B cell (primary cell): ENCODE measurements around the gene LIPJ. TPM values are rescaled to one million over a fixed set of nuclear protein-coding genes. Genes with fewer than 3 reads are reported as not detected.

Experiments
- ATAC-seq: fragments of 200-7000 bp; cut with Tn5 transposase; one replicate; pipeline ENCODE4 v1.10.0; 2021; ENCODE audit warnings: low read depth, mild to moderate bottlenecking, moderate number of reproducible peaks, moderate library complexity
- CTCF ChIA-PET: fragments of 350-600 bp; sonication (Branson Sonifier 250); formaldehyde crosslinking; loops from one replicate; lab custom pipeline; 2021; ENCODE audit warnings: antibody characterized with exemption, inconsistent platforms; lab: Charles Lee
- POLR2A ChIA-PET: fragments of 350-600 bp; sonication (Branson Sonifier 250); formaldehyde crosslinking; loops from one replicate; lab custom pipeline; 2021; ENCODE audit warnings: antibody characterized with exemption; lab: Charles Lee
- DNase-seq: peaks from one replicate; pipeline ENCODE4 v3.0.0; 2013
- H2AFZ ChIP-seq: 2 replicates; pipeline ENCODE4 v1.6.1; 2012; ENCODE audit warnings: mild to moderate bottlenecking, low read depth, low read length; ENCODE audit not compliant: insufficient read depth, poor library complexity, severe bottlenecking
- H3K27ac ChIP-seq, 2 donors: 1 replicate in 1 of 2; 2 replicates in 1 of 2; pipeline ENCODE4 v1.5.1; 2012 to 2013; ENCODE audit warnings: low read length in 2 of 2, mild to moderate bottlenecking in 2 of 2, moderate library complexity in 1 of 2
- H3K27me3 ChIP-seq, 4 experiments: fragments of 200-600 bp in 1 of 4; sonication (generic) in 1 of 4; replicated peaks in 1 of 4; 1 replicate in 2 of 4; 2 replicates in 2 of 4; pipeline versions ENCODE4 v1.6.1 to v1.7.0; 2013 to 2016; ENCODE audit warnings: low read length in 3 of 4, mild to moderate bottlenecking in 2 of 4, mixed read lengths in 1 of 4, moderate library complexity in 1 of 4; ENCODE audit not compliant: insufficient read depth in 4 of 4, control insufficient read depth in 3 of 4; ENCODE audit errors: control extremely low read depth in 1 of 4
- H3K36me3 ChIP-seq, 2 experiments: replicated peaks in 1 of 2; 1 replicate in 1 of 2; 2 replicates in 1 of 2; pipeline versions ENCODE4 v1.6.1 to v1.7.1; 2013; ENCODE audit warnings: low read length in 1 of 2; ENCODE audit not compliant: insufficient read depth in 2 of 2, control insufficient read depth in 1 of 2; ENCODE audit errors: control extremely low read depth in 1 of 2, extremely low read depth in 1 of 2
- H3K4me1 ChIP-seq, 2 donors: fragments of 200-600 bp in 1 of 2; sonication (generic) in 1 of 2; 1 replicate in 1 of 2; 2 replicates in 1 of 2; pipeline versions ENCODE4 v1.5.1 to v1.6.1; 2013 to 2017; ENCODE audit warnings: low read length in 2 of 2; ENCODE audit not compliant: control insufficient read depth in 2 of 2, insufficient read depth in 2 of 2
- H3K4me2 ChIP-seq: replicated peaks from 2 replicates; pipeline ENCODE3; 2012; ENCODE audit warnings: mild to moderate bottlenecking, low read depth, low read length; ENCODE audit not compliant: poor library complexity, severe bottlenecking
- H3K4me3 ChIP-seq, 5 experiments: fragments of 200-600 bp in 1 of 5; sonication (generic) in 1 of 5; 1 replicate in 3 of 5; 2 replicates in 2 of 5; pipeline versions ENCODE4 v1.5.1 to v1.7.0; 2011 to 2016; ENCODE audit warnings: low read length in 4 of 5, mild to moderate bottlenecking in 4 of 5, low read depth in 2 of 5, control low read depth in 1 of 5, moderate library complexity in 1 of 5; ENCODE audit not compliant: insufficient read depth in 1 of 5; ENCODE audit errors: control extremely low read depth in 1 of 5, extremely low read depth in 1 of 5
- H3K79me2 ChIP-seq: fragments of 200-600 bp; sonication (generic); one replicate; pipeline ENCODE4 v1.6.0; 2016; ENCODE audit warnings: low read length; ENCODE audit not compliant: control insufficient read depth, insufficient read depth
- H3K9ac ChIP-seq: fragments of 200-600 bp; sonication (generic); 2 replicates; pipeline ENCODE4 v1.6.1; 2017; ENCODE audit warnings: mild to moderate bottlenecking, low read length, moderate library complexity
- H3K9me3 ChIP-seq, 3 donors: one replicate each; pipeline versions ENCODE4 v1.6.1 to v1.7.1; 2013; ENCODE audit warnings: low read length in 2 of 3; ENCODE audit not compliant: control insufficient read depth in 2 of 3, insufficient read depth in 1 of 3; ENCODE audit errors: control extremely low read depth in 1 of 3
- H4K20me1 ChIP-seq: 2 replicates; pipeline ENCODE4 v1.6.0; 2012; ENCODE audit warnings: mild to moderate bottlenecking, low read length; ENCODE audit not compliant: insufficient read depth, control insufficient read depth, poor library complexity, severe bottlenecking
- H3K27ac Mint-ChIP-seq: one replicate; pipeline ENCODE4 v1.8.0; 2021; ENCODE audit warnings: mixed read lengths
- H3K27me3 Mint-ChIP-seq: one replicate; pipeline ENCODE4 v1.8.0; 2021; ENCODE audit warnings: mixed read lengths
- H3K4me1 Mint-ChIP-seq: one replicate; pipeline ENCODE4 v1.8.0; 2021; ENCODE audit warnings: mixed read lengths
- H3K4me3 Mint-ChIP-seq: one replicate; pipeline ENCODE4 v1.8.0; 2021; ENCODE audit warnings: mixed read lengths
- H3K9me3 Mint-ChIP-seq: one replicate; pipeline ENCODE4 v1.8.0; 2022; ENCODE audit warnings: mixed read lengths; ENCODE audit not compliant: insufficient read depth
- CTCF ChIP-seq: fragments of 200-600 bp; IDR thresholded peaks from one replicate; pipeline ENCODE4 v1.8.0; 2022; ENCODE audit warnings: antibody characterized with exemption, mild to moderate bottlenecking
- EZH2 ChIP-seq: IDR thresholded peaks from 2 replicates; pipeline ENCODE4 v1.6.1; 2012; ENCODE audit warnings: borderline replicate concordance, low read depth, mild to moderate bottlenecking, moderate library complexity, low read length; ENCODE audit not compliant: insufficient read depth, poor library complexity, severe bottlenecking
- WGBS: methylation state at CpG from one replicate; pipeline ENCODE4 v1.1.5; 2013; ENCODE audit warnings: missing lambda C conversion rate; ENCODE audit not compliant: insufficient coverage; 5-methylcytosine and 5-hydroxymethylcytosine counted together
- intact Hi-C: fragments of 100-400 bp; cut with micrococcal nuclease; formaldehyde crosslinking; loops from one replicate; pipeline ENCODE4 v1.10.0; 2022
- polyA plus RNA-seq: library from polyadenylated mRNA; depleted of rRNA; stranded (reverse); fragments of >200 nt; gene quantifications from 2 replicates; pipeline ENCODE4 v1.2.3, GENCODE V29; 2012
- total RNA-seq, 2 donors: library from RNA; stranded (reverse); fragments of 120-200 nt in 1 of 2; gene quantifications; 1 replicate in 1 of 2; 2 replicates in 1 of 2; pipeline versions ENCODE4 v1.2.3 to v1.2.4, GENCODE V29; 2013 to 2022

LIPJ gene
- total and polyA plus RNA-seq, 2 donors (not counting 1 experiment from before 2014, with no cell fraction given): 0.13 to 0.20 TPM

GRCh38 chr10:88546497-88546896 is 40.1 kb upstream of the LIPJ start:
- ChIA-PET CTCF (no interaction called here), POLR2A (no interaction called here)
- Histone ChIP-seq H4K20me1 (no peaks in the 10 kb centered on the region), H3K79me2 (no peaks in the 10 kb centered on the region), H3K9me3 (no peaks in the 10 kb centered on the region), H3K4me3 (no peak overlapping the region), H3K36me3 (no peaks in the 10 kb centered on the region), H3K27ac (no peak overlapping the region), H3K4me2 (no peak overlapping the region), H3K4me1 (no peaks in the 10 kb centered on the region), H3K9ac (no peak overlapping the region), H3K27me3 (no peaks in the 10 kb centered on the region), H2AFZ (no peak overlapping the region)
- Mint-ChIP-seq H3K27ac (no peak overlapping the region), H3K4me3 (no peak overlapping the region), H3K27me3 (no peaks in the 10 kb centered on the region), H3K9me3 (no peaks in the 10 kb centered on the region), H3K4me1 (no peaks in the 10 kb centered on the region)
- no peak for TF ChIP-seq EZH2
- no peak for TF ChIP-seq CTCF
- no peak for ATAC-seq
- intact Hi-C loops: no loop called here
- no CpG with 5 or more reads among the region's 3 CpGs for WGBS
- no peak for DNase-seq

- Mint-ChIP-seq H3K27me3 (no peaks in the 10 kb centered on the region), H3K27ac (no peak overlapping the region), H3K9me3 (no peaks in the 10 kb centered on the region), H3K4me1 (no peaks in the 10 kb centered on the region), H3K4me3 (no peak overlapping the region)
- Histone ChIP-seq H3K36me3 (peaks cover 0 to 1% of the 10 kb centered on the region in 2 experiments), H3K4me2 (no peak overlapping the region), H3K79me2 (no peaks in the 10 kb centered on the region), H4K20me1 (no peaks in the 10 kb centered on the region), H2AFZ (no peak overlapping the region), H3K4me1 (no peaks in the 10 kb centered on the region), H3K9ac (no peak overlapping the region), H3K27ac (no peak overlapping the region), H3K27me3 (no peaks in the 10 kb centered on the region), H3K4me3 (no peak overlapping the region), H3K9me3 (no peaks in the 10 kb centered on the region)
- ChIA-PET POLR2A (no interaction called here), CTCF (interaction anchor here (1.2 to 8.0 kb wide), 8 partner anchors 9 to 702 kb away, joined by 4 to 122 read pairs (median 10); partner anchors contain the start of genes KLLN and PTEN)
- no peak for ATAC-seq
- intact Hi-C loops: loop anchor here (5.0 kb wide), 1 partner anchor 439 kb away; no protein-coding TSS in a partner anchor
- TF ChIP-seq EZH2 (no peak), CTCF (no peak)
- DNase-seq: no peak
- WGBS: no CpG with 5 or more reads among the region's 2 CpGs
These were observed 35.3 kb upstream of the LIPJ start for GRCh38 chr10:88551246-88551645.
